ENCODE data around the gene ENTREP1.

ENTREP1 gene

GRCh38 chr9:69314547-69314946, 10.5 kb upstream of the ENTREP1 start:
- Histone ChIP-seq H3K27ac (no peak overlapping the region), H3K4me3 (no peak overlapping the region), H3K9me3 (no peaks in the 10 kb centered on the region), H3K27me3 (no peaks in the 10 kb centered on the region), H3K36me3 (no peaks in the 10 kb centered on the region), H3K4me1 (no peaks in the 10 kb centered on the region)
- TF ChIP-seq CTCF (IDR thresholded peaks at IDR 0.05), result no peak
- intact Hi-C loops (cut with DNase I; ENCODE audit: low total_unique reads), result no loop called here
- no peak for DNase-seq

- intact Hi-C loops (cut with DNase I; ENCODE audit: low total_unique reads), result no loop called here
- no peak for TF ChIP-seq CTCF (IDR thresholded peaks at IDR 0.05)
- no peak for DNase-seq
- no peaks in the 10 kb centered on the region for H3K9me3 ChIP-seq
- no peak overlapping the region for H3K27ac ChIP-seq
- no peaks in the 10 kb centered on the region for H3K27me3 ChIP-seq
- no peak overlapping the region for H3K4me3 ChIP-seq
- H3K4me1 ChIP-seq, result no peaks in the 10 kb centered on the region
- no peaks in the 10 kb centered on the region for H3K36me3 ChIP-seq
Measured at GRCh38 chr9:69317081-69317480, 7.9 kb upstream of the ENTREP1 start.

GRCh38 chr9:69317894-69318293, 7.1 kb upstream of the ENTREP1 start:
- intact Hi-C loops (cut with DNase I; ENCODE audit: low total_unique reads), result no loop called here
- DNase-seq, result no peak
- no peak for TF ChIP-seq CTCF (IDR thresholded peaks at IDR 0.05)
- H3K4me3 ChIP-seq, result no peak overlapping the region
- no peak overlapping the region for H3K27ac ChIP-seq
- H3K9me3 ChIP-seq, result no peaks in the 10 kb centered on the region
- H3K27me3 ChIP-seq, result no peaks in the 10 kb centered on the region
- no peaks in the 10 kb centered on the region for H3K4me1 ChIP-seq
- H3K36me3 ChIP-seq, result no peaks in the 10 kb centered on the region

GRCh38 chr9:69319324-69320025, 5.5 kb upstream of the ENTREP1 start:
- no peak for TF ChIP-seq CTCF (IDR thresholded peaks at IDR 0.05)
- Histone ChIP-seq H3K4me1 (no peaks in the 10 kb centered on the region), H3K4me3 (no peak overlapping the region), H3K36me3 (no peaks in the 10 kb centered on the region), H3K27me3 (no peaks in the 10 kb centered on the region), H3K9me3 (no peaks in the 10 kb centered on the region), H3K27ac (no peak overlapping the region)
- intact Hi-C loops (cut with DNase I; ENCODE audit: low total_unique reads), result no loop called here
- DNase-seq, result no peak

- no peak for DNase-seq
- no peak for TF ChIP-seq CTCF (IDR thresholded peaks at IDR 0.05)
- intact Hi-C loops (cut with DNase I; ENCODE audit: low total_unique reads), result no loop called here
- Histone ChIP-seq H3K36me3 (no peaks in the 10 kb centered on the region), H3K4me3 (no peak overlapping the region), H3K4me1 (peaks cover 0 to 12% (median 10%) of the 10 kb centered on the region in 4 donors), H3K27ac (no peak overlapping the region), H3K9me3 (no peaks in the 10 kb centered on the region), H3K27me3 (no peaks in the 10 kb centered on the region)
Measured at GRCh38 chr9:69322256-69322655, 2.8 kb upstream of the ENTREP1 start.

GRCh38 chr9:69323861-69324260, 1.2 kb upstream of the ENTREP1 start:
- no peak overlapping the region for H3K27ac ChIP-seq
- H3K4me3 ChIP-seq, result peak overlapping the region in 1 of 2 donors; percentile 82
- H3K4me1 ChIP-seq, result peaks cover 0 to 12% (median 10%) of the 10 kb centered on the region in 4 donors
- no peak for TF ChIP-seq CTCF (IDR thresholded peaks at IDR 0.05)
- H3K9me3 ChIP-seq, result no peaks in the 10 kb centered on the region
- DNase-seq, result no peak
- intact Hi-C loops (cut with DNase I; ENCODE audit: low total_unique reads), result no loop called here
- H3K36me3 ChIP-seq, result no peaks in the 10 kb centered on the region
- H3K27me3 ChIP-seq, result no peaks in the 10 kb centered on the region
